Measurements from ENCODE around the gene SMOC2.

Gene SMOC2, protein sequence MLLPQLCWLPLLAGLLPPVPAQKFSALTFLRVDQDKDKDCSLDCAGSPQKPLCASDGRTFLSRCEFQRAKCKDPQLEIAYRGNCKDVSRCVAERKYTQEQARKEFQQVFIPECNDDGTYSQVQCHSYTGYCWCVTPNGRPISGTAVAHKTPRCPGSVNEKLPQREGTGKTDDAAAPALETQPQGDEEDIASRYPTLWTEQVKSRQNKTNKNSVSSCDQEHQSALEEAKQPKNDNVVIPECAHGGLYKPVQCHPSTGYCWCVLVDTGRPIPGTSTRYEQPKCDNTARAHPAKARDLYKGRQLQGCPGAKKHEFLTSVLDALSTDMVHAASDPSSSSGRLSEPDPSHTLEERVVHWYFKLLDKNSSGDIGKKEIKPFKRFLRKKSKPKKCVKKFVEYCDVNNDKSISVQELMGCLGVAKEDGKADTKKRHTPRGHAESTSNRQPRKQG

GRCh38 chr6:168440520-168441433 lies at the start of gene SMOC2:
SMOC2 (plus strand) TSS chr6:168441184; CDS start chr6:168441371, 187 bp downstream.
- no peak for DNase-seq (ENCODE audit: low read depth)

GRCh38 chr6:168393126-168393870 lies 47.7 kb upstream of the SMOC2 start:
- no peak for DNase-seq (ENCODE audit: low read depth)

DNA sequence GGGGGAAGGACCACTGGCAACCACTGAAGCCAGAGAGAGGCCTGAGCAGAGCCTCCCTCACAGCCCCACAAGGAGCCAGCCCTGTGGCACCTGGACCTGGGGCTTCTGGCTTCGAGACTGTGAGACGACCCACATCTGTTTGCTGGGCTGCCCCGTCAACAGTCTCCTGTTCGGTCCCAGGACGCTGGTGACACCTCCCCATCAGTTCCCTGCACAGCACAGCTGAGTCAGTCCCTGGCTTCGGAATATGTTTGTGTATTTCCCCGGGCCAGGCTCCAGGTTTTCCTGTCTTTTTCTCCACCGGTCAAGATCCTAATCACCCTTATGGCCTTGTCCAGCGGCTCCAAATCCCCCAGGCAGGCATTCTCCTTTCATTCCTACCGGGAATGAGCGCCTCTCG lies 46.4 kb upstream of the SMOC2 start:
- DNase-seq (ENCODE audit: low read depth) = no peak

GRCh38 chr6:168395983-168396382 lies 45.0 kb upstream of the SMOC2 start:
- DNase-seq (ENCODE audit: low read depth) = no peak

DNA sequence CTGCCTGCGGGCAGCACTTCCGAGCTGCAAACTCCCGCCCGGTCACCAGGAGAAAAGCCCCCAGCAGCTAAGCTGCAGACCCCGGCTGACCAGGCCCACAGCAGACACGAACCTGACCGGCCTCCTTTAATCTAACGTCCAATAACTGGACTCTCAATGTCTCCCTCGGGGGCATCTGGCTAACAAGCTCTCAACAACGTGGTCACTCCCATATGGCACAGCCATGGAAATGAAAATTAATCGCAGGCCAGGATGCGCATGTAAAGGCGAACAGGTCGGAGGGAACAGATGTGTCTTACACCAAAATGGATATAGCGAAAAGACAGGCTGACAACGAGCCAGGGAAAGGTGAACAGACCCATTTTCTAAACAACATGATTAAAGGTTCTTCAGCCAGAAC lies 44.4 kb upstream of the SMOC2 start:
- no peak for DNase-seq (ENCODE audit: low read depth)

DNA sequence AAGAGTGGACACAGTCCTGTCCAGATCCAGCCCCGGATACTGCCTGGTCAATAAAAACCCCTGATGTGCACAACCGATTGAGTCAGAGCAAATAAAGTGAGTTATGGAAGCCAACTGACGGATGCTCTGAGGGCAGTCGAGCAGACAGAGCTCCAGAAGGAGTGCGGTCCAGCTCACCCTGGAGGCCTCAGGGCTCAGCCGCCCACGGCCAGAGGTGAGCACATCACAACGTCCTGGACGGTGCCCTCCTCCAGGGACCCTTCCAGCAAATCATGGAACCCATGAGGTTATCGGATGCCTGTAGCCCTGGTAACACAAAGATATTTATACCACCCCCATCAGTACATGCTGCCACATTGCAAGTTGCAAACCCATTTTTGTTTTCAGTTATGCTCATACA lies 44.0 kb upstream of the SMOC2 start:
- DNase-seq (ENCODE audit: low read depth) = no peak

- DNase-seq (ENCODE audit: low read depth) = no peak
These were observed 40.9 kb upstream of the SMOC2 start for GRCh38 chr6:168400037-168400436.

DNA sequence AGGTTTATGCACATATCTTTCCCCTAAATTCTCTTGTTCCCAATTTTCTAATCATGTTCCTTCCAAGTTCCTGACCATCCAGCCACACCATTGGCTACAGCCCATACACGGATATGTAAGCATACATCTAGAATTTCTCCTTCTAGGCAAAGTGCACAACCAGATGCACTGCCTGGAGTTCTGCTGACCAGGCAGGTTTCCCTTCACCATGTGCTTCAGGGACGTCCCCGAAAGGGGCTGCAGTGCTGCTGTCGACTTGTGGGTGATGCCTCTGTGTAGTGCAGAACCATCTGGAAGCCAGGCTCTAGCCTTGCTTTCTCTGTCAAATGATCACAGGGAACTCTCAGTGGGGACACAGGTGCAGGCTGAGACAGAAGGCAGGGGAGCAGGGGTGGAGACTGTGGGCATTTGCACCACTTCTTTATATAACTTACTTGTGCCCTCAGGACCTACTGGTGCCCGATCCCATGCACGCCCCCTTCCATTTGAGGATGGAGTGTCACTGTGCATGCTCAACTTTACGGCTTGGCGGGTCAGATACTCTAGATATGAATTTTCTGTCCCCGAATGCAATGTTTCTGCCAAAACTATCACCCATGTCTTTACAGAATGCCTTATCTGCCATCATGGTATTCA lies 37.5 kb upstream of the SMOC2 start:
- DNase-seq (ENCODE audit: low read depth) = no peak

DNA sequence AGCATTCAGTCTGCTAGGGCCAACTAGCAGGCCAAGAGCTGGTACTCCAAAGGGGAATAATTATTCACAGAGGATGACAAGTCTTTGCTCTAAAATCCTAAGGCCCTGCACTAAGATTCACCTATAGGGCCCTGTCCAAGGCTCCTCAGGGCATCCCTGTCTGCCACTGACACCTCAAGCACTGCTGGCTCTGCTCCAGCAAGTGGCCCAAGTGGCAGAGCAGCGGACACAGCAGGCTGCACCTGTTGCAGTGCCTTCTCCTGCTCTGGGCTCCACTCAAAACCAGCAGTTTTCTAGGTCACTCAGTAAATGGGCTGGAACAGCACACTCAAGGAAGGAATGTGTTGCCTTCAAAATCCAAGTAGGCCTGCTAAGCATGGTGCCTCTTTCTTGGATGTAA lies 36.4 kb upstream of the SMOC2 start:
- no peak for DNase-seq (ENCODE audit: low read depth)

DNA sequence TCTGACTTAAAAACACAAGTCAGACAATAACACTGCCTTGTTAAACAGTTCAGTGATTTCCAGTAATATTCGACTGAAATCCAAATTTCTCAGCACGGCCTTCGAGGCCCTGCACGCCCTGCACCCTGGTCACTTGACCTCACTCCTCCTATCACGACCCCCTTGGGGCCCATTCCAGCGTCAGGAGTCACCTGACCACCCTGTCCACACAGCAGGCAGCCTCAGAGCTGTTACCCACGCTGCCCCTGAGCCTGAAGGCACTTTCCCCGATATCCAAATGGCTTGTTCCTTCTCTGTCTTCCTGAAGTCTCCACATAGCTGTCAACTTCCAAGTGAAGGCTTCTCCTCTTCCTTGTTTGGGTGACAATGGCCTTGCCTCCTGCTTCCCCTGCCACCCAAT lies 33.1 kb upstream of the SMOC2 start:
- DNase-seq (ENCODE audit: low read depth) = no peak

DNA sequence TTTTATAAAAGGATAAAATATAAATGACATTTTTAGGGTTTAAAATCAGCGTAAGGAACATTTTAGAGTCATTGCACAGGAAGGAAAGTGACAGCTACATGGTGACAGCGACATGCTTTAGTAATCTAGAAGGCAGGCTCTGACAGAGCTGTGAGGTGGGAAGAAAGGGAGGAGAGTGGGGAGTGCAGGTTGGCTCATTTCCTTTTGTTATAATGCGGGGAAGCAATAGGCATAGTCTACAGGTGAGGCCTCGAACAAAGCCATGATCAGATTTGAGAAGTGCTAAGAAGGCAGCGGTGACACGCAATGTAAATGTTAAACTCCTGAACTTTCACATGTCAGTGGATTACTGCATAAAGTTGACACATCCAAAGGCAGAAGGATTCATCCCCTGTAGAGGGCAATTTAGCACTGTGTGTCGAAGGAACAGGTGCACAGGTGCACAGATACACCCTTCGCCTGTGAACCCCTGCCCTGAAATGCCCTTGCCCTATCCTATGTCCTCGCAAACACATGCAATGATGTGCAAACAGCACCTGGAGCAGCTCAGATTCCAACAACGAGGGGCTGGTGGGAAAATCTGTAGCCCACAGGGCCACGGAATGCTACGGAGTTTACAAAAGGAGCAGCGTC lies 32.4 kb upstream of the SMOC2 start:
- no peak for DNase-seq (ENCODE audit: low read depth)

DNA sequence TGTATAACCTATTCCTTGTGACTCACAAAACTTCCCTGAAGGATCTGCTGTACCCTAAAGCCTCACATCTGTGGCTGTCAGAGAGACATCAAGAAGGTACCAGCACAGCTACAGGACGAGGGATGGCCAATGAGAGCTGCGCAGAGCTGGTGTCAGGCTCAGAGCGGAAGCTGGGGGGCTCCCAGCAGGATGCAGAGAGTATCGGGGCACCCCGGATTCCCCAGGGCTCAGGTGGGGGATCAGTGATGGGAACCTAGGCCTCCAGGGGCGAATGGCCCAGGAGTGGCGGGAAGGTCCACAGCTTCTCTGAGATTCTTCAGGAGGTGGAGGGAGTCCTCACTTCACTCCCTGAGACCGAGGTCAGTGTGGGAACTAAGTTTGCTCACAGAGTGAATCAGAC lies 30.9 kb upstream of the SMOC2 start:
- DNase-seq (ENCODE audit: low read depth) = no peak

- DNase-seq (ENCODE audit: low read depth) = no peak
These were observed 30.4 kb upstream of the SMOC2 start for GRCh38 chr6:168410554-168411011.

- DNase-seq (ENCODE audit: low read depth) = no peak
These were observed 29.9 kb upstream of the SMOC2 start for GRCh38 chr6:168411130-168411529.

DNA sequence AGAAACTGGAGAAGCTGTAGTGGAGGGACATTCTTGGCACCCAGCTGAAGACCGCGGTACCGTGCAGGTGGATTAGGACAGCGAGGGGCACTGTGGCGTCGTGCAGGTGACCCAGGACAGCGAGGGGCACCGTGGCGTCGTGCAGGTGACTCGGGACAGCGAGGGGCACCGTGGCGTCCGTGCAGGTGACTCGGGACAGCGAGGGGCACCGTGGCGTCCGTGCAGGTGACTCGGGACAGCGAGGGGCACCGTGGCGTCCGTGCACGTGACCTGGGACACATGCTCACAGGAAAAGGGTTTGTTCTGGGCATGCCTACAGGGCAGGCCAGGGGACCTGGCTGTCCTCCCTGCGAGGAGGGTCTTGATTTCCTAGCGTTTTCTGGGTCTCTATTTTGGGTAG lies 29.2 kb upstream of the SMOC2 start:
- no peak for DNase-seq (ENCODE audit: low read depth)

DNA sequence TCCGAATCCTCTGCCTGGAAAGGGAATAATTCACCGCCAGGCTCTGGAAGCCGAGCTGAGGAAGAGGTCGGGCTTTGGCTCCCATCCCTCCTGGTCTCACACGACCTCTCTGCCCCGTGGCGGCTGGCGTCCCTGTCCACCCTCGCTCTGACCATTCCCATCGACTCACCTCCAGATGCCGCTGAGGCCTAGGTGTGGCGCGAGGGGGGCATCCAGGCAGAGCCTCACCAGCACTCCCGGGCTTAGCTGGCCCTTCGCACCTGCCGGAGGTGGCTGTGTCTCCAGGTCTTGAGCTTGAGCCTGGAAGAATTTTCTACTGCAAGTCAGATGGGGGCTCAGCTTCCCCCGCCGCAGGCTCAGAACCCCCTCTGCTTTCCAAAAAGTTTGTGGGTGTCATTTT lies 28.5 kb upstream of the SMOC2 start:
- no peak for DNase-seq (ENCODE audit: low read depth)

DNA sequence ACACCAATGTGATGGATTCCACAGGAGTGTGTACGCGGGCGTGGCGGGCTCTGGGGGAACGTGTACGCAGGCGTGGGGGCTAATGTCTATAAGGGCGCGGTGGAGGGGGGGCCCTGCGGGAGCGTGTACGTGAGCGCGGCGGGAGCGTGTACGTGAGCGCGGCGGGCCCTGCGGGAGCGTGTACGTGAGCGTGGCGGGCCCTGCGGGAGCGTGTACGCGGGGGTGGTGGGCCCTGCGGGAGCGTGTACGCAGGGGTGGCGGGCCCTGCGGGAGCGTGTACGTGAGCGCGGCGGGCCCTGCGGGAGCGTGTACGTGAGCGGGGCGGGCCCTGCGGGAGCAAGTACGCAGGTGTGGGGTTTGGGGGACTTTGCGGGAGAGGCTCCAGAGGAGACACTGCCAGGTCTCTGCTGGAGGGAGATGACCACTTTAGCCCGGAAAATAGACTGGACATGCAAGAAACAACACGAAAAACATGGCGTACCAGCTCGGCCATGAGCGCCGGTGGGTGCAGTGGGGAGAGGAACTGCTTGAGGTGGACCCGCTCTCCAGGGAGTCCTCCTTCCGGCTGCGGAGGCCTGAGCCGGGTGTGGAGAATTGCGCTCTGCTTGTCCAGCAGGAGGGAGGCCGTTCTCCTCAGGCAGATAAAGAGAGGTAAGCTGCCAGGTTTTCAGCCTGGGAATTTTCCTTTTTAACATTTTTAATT lies 27.8 kb upstream of the SMOC2 start:
- DNase-seq (ENCODE audit: low read depth) = no peak

DNA sequence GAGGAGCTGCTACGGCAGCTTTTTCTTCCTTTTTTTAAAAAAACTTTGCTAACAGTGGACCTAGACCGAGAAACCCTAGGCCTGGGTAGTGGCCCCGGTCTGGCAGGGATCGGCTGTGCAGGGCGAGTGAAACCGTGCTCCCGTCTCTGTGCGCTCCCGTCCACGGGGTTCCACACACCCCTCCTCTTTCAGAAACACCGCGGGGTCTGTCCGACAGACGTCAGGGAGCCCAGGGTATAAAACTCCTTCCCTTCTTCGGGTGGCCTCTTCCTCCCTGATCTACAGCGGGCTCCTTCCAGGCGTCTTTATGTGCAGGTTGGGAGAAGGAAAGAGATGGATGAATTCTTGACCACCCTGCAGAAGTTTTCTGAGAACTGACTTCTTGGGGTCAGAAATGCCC lies 27.1 kb upstream of the SMOC2 start:
- DNase-seq (ENCODE audit: low read depth) = no peak

GRCh38 chr6:168414336-168415097 lies 26.5 kb upstream of the SMOC2 start:
- DNase-seq (ENCODE audit: low read depth) = no peak

Data from activated T-cell treated with anti-CD3 and anti-CD28 coated beads for 1 hour (primary cell).